HFFc6 (cell line): ENCODE data around the gene INPP5J. TPM values are rescaled to one million over a fixed set of nuclear protein-coding genes. Genes with fewer than 3 reads are reported as not detected.

Experiments
- DNase-seq: peaks from one replicate; pipeline ENCODE4 v3.0.0-alpha.2; 2018
- H3K27ac Mint-ChIP-seq: 2 replicates; pipeline ENCODE4 v1.8.0; 2020; ENCODE audit warnings: mild to moderate bottlenecking, mixed read lengths
- H3K27me3 Mint-ChIP-seq: 2 replicates; pipeline ENCODE4 v1.8.0; 2021; ENCODE audit warnings: mild to moderate bottlenecking, moderate library complexity, mixed read lengths; ENCODE audit not compliant: insufficient read depth
- H3K36me3 Mint-ChIP-seq: 2 replicates; pipeline ENCODE4 v1.8.0; 2021; ENCODE audit warnings: low read depth, mixed read lengths
- H3K4me1 Mint-ChIP-seq: 2 replicates; pipeline ENCODE4 v1.8.0; 2020; ENCODE audit warnings: low read depth, mixed read lengths
- H3K4me3 Mint-ChIP-seq: 2 replicates; pipeline ENCODE4 v1.8.0; 2020; ENCODE audit warnings: mild to moderate bottlenecking, moderate library complexity, mixed read lengths
- H3K9me3 Mint-ChIP-seq: 2 replicates; pipeline ENCODE4 v1.8.0; 2020; ENCODE audit warnings: mild to moderate bottlenecking, mixed read lengths
- CTCF ChIP-seq: fragments of 200-600 bp; sonication (generic); IDR thresholded peaks from 2 replicates; pipeline ENCODE4 v1.5.0; 2021; ENCODE audit warnings: antibody characterized with exemption, mild to moderate bottlenecking
- total RNA-seq, 6 experiments: library from RNA; stranded (reverse); fragmentation: NEBNext Ultra II Directional; extraction: Animal tissue kit (Norgen Biotek cat#: 25700); gene quantifications; 2 replicates in 1 of 6; 3 replicates in 5 of 6; pipeline ENCODE4 v1.2.3, GENCODE V29; 2021

Gene INPP5J
- total RNA-seq, 6 experiments from 2014 or later: 0.69 to 1.6 (median 1.0) TPM

- no peak overlapping the region for H3K27ac Mint-ChIP-seq
- no peak for DNase-seq
- no peaks in the 10 kb centered on the region for H3K9me3 Mint-ChIP-seq
- no peak for TF ChIP-seq CTCF
- H3K4me3 Mint-ChIP-seq: no peak overlapping the region
- H3K36me3 Mint-ChIP-seq: no peaks in the 10 kb centered on the region
- peaks cover 3% of the 10 kb centered on the region for H3K4me1 Mint-ChIP-seq
- H3K27me3 Mint-ChIP-seq: peaks cover 5% of the 10 kb centered on the region; the same call in 1 of the 2 replicates
These were observed 4.5 kb downstream of the INPP5J start for GRCh38 chr22:31127181-31127772.

- Mint-ChIP-seq H3K4me3 (no peak overlapping the region), H3K9me3 (no peaks in the 10 kb centered on the region), H3K36me3 (no peaks in the 10 kb centered on the region), H3K4me1 (no peaks in the 10 kb centered on the region), H3K27ac (no peak overlapping the region), H3K27me3 (peaks cover 7% of the 10 kb centered on the region; the same call in 1 of the 2 replicates)
- TF ChIP-seq CTCF: no peak
- DNase-seq: no peak
These were observed 5.4 kb downstream of the INPP5J start for GRCh38 chr22:31128156-31128555.

DNA sequence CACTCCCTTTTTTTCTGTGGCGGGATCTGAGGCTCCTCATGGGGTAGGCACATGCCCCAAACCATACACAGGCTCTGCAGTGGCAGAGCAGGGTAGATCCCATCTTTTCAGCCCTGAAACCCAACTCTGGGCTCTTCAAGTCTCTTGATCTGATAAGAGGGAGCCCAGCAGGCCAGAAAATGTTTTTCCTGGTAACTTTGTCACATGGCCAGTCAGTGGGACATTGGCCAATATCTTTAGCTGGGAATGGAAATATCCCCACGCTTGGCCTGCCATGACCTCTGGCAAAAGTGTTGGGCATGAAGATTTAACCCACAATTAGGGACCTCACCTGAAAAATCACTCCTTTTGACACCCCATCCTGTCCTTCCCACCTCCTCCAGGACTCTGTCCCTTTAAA is 8.1 kb downstream of the INPP5J start:
- TF ChIP-seq CTCF: no peak
- Mint-ChIP-seq H3K36me3 (no peaks in the 10 kb centered on the region), H3K27me3 (peaks cover 6% of the 10 kb centered on the region; the same call in 1 of the 2 replicates), H3K27ac (no peak overlapping the region), H3K9me3 (no peaks in the 10 kb centered on the region), H3K4me3 (no peak overlapping the region), H3K4me1 (no peaks in the 10 kb centered on the region)
- DNase-seq: no peak

DNA sequence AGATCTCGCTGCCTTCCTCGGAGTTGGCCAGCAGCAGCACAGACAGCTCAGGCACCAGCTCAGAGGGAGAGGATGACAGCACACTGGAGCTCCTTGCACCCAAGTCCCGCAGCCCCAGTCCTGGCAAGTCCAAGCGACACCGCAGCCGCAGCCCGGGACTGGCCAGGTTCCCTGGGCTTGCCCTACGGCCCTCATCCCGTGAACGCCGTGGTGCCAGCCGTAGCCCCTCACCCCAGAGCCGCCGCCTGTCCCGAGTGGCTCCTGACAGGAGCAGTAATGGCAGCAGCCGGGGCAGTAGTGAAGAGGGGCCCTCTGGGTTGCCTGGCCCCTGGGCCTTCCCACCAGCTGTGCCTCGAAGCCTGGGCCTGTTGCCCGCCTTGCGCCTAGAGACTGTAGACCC is 11.1 kb downstream of the INPP5J start:
- no peak for TF ChIP-seq CTCF
- Mint-ChIP-seq H3K27ac (no peak overlapping the region), H3K4me3 (no peak overlapping the region), H3K36me3 (no peaks in the 10 kb centered on the region), H3K4me1 (no peaks in the 10 kb centered on the region), H3K27me3 (peaks cover 15% of the 10 kb centered on the region), H3K9me3 (no peaks in the 10 kb centered on the region)
- no peak for DNase-seq

- DNase-seq: no peak
- no peak for TF ChIP-seq CTCF
- Mint-ChIP-seq H3K4me1 (no peaks in the 10 kb centered on the region), H3K27ac (no peak overlapping the region), H3K4me3 (no peak overlapping the region), H3K9me3 (no peaks in the 10 kb centered on the region), H3K27me3 (peaks cover 21% of the 10 kb centered on the region), H3K36me3 (no peaks in the 10 kb centered on the region)
These were observed 11.9 kb downstream of the INPP5J start for GRCh38 chr22:31134688-31135087.
